Loucy (cell line): Measurements from ENCODE around the gene RPRD2.

Source experiments
- H2AFZ ChIP-seq: fragments of 200-600 bp; sonication (generic); 2 replicates; pipeline ENCODE4 v1.6.0; 2016; ENCODE audit warnings: antibody characterized with exemption, mild to moderate bottlenecking, low read length, moderate library complexity
- H3F3A ChIP-seq: fragments of 200-600 bp; 2 replicates; pipeline ENCODE4 v1.6.0; 2016; ENCODE audit warnings: antibody characterized with exemption, low read depth, mild to moderate bottlenecking
- H3K27me3 ChIP-seq: fragments of 200-600 bp; sonication (generic); 2 replicates; pipeline ENCODE4 v1.6.1; 2014; ENCODE audit warnings: low read length, mild to moderate bottlenecking; ENCODE audit not compliant: insufficient read depth, poor library complexity, severe bottlenecking
- H3K36me3 ChIP-seq: fragments of 200-600 bp; sonication (generic); 2 replicates; pipeline ENCODE4 v1.6.1; 2016; ENCODE audit warnings: low read length; ENCODE audit not compliant: insufficient read depth
- H3K4me1 ChIP-seq: fragments of 200-600 bp; sonication (generic); 2 replicates; pipeline ENCODE4 v1.5.1; 2014; ENCODE audit warnings: low read length, mild to moderate bottlenecking; ENCODE audit not compliant: insufficient read depth, poor library complexity, severe bottlenecking
- H3K4me2 ChIP-seq: fragments of 200-600 bp; sonication (generic); 2 replicates; pipeline ENCODE4 v1.6.0; 2014; ENCODE audit warnings: antibody characterized with exemption, low read length, low read depth, mild to moderate bottlenecking; ENCODE audit not compliant: poor library complexity, severe bottlenecking
- H3K4me3 ChIP-seq: fragments of 200-600 bp; sonication (generic); 2 replicates; pipeline ENCODE4 v1.5.1; 2014; ENCODE audit warnings: low read length, mild to moderate bottlenecking, mixed read lengths; ENCODE audit not compliant: poor library complexity, severe bottlenecking
- H3K79me2 ChIP-seq: fragments of 200-600 bp; sonication (generic); 2 replicates; pipeline ENCODE4 v1.6.1; 2014; ENCODE audit warnings: low read length; ENCODE audit not compliant: insufficient read depth
- H3K9ac ChIP-seq: fragments of 200-600 bp; sonication (generic); 2 replicates; pipeline ENCODE4 v1.6.0; 2014; ENCODE audit warnings: mild to moderate bottlenecking, low read depth, low read length, moderate library complexity; ENCODE audit not compliant: poor library complexity, severe bottlenecking
- H3K9me2 ChIP-seq: fragments of 200-600 bp; sonication (generic); replicated peaks from 2 replicates; pipeline ENCODE4 v1.6.1; 2016; ENCODE audit warnings: low read depth, low read length, mixed read lengths
- H3K9me3 ChIP-seq: fragments of 200-600 bp; sonication (generic); 2 replicates; pipeline ENCODE4 v1.6.1; 2014; ENCODE audit warnings: mild to moderate bottlenecking, antibody characterized with exemption, low read length, low read depth; ENCODE audit not compliant: insufficient read depth
- H4K20me1 ChIP-seq: fragments of 200-600 bp; sonication (generic); 2 replicates; pipeline ENCODE4 v1.6.0; 2014; ENCODE audit warnings: antibody characterized with exemption, low read length, mild to moderate bottlenecking; ENCODE audit not compliant: insufficient read depth, poor library complexity, severe bottlenecking
- CTCF ChIP-seq: fragments of 200-600 bp; sonication (generic); conservative IDR thresholded peaks from 2 replicates; pipeline ENCODE4 v1.5.1; 2014; ENCODE audit warnings: mild to moderate bottlenecking, antibody characterized with exemption, low read length
- EZH2phosphoT487 ChIP-seq: fragments of 200-600 bp; IDR thresholded peaks from 2 replicates; pipeline ENCODE4 v1.6.1; 2018; ENCODE audit warnings: antibody characterized with exemption, mild to moderate bottlenecking, moderate library complexity, borderline replicate concordance

The RPRD2 gene

GRCh38 chr1:150386592-150386991 is 22.6 kb downstream of the RPRD2 start:
- H3K9me3 ChIP-seq = no peaks in the 10 kb centered on the region
- H3K9me2 ChIP-seq = no peaks in the 10 kb centered on the region
- no peak overlapping the region for H3K9ac ChIP-seq
- H3F3A ChIP-seq = no peaks in the 10 kb centered on the region
- TF ChIP-seq CTCF (no peak), EZH2phosphoT487 (no peak)
- H3K4me1 ChIP-seq = no peaks in the 10 kb centered on the region
- peaks cover 82% of the 10 kb centered on the region for H4K20me1 ChIP-seq
- no peak overlapping the region for H3K4me3 ChIP-seq
- H3K79me2 ChIP-seq = peaks cover 97% of the 10 kb centered on the region
- 0 out of 2 replicates have a peak, but pooled peaks cover 4% of the 10 kb centered on the region for H3K36me3 ChIP-seq
- H3K4me2 ChIP-seq = no peak overlapping the region
- H2AFZ ChIP-seq = no peak overlapping the region
- H3K27me3 ChIP-seq = no peaks in the 10 kb centered on the region

GRCh38 chr1:150387200-150387599 is 23.3 kb downstream of the RPRD2 start:
- Histone ChIP-seq H3K4me1 (no peaks in the 10 kb centered on the region), H3K27me3 (no peaks in the 10 kb centered on the region), H2AFZ (no peak overlapping the region), H3K4me2 (no peak overlapping the region), H3K9me3 (no peaks in the 10 kb centered on the region), H3K79me2 (peaks cover 97% of the 10 kb centered on the region), H3K9ac (no peak overlapping the region), H3K36me3 (0 out of 2 replicates have a peak, but pooled peaks cover 4% of the 10 kb centered on the region), H3K9me2 (no peaks in the 10 kb centered on the region), H3K4me3 (no peak overlapping the region), H3F3A (no peaks in the 10 kb centered on the region), H4K20me1 (peaks cover 78% of the 10 kb centered on the region)
- no peak for TF ChIP-seq CTCF
- no peak for TF ChIP-seq EZH2phosphoT487

- no peaks in the 10 kb centered on the region for H3K27me3 ChIP-seq
- H3K9ac ChIP-seq = no peak overlapping the region
- no peaks in the 10 kb centered on the region for H3K9me2 ChIP-seq
- H3K9me3 ChIP-seq = no peaks in the 10 kb centered on the region
- no peak overlapping the region for H3K4me2 ChIP-seq
- no peaks in the 10 kb centered on the region for H3K4me1 ChIP-seq
- peaks cover 80% of the 10 kb centered on the region for H4K20me1 ChIP-seq
- H2AFZ ChIP-seq = no peak overlapping the region
- no peaks in the 10 kb centered on the region for H3F3A ChIP-seq
- TF ChIP-seq EZH2phosphoT487 (no peak), CTCF (no peak)
- H3K36me3 ChIP-seq = 0 out of 2 replicates have a peak, but pooled peaks cover 4% of the 10 kb centered on the region
- no peak overlapping the region for H3K4me3 ChIP-seq
- H3K79me2 ChIP-seq = peaks cover 97% of the 10 kb centered on the region
Measured at GRCh38 chr1:150388241-150388640, 24.3 kb downstream of the RPRD2 start.
